ENCODE results near the gene BAZ2B. TPM values are rescaled to one million over a fixed set of nuclear protein-coding genes. Genes with fewer than 3 reads are reported as not detected.

The BAZ2B gene
- total and polyA plus RNA-seq, 2 of the 13 experiments (the other 11 are each of a cell fraction or from before 2014, with no cell fraction given), result 14.0 to 15.1 TPM

GRCh38 chr2:159639712-159640111 lies 23.4 kb upstream of the BAZ2B start (continued):
- TF ChIP-seq SALL2 (CRISPR knock-in tag; IDR thresholded peaks at IDR 0.05) (no peak), ZNF530 (CRISPR knock-in tag; IDR thresholded peaks at IDR 0.05; ENCODE audit: low read depth) (no peak), MBD4 (IDR thresholded peaks at IDR 0.05; ENCODE audit: borderline replicate concordance, low read length) (no peak), KAT7 (CRISPR knock-in tag; IDR thresholded peaks at IDR 0.05; ENCODE audit: borderline replicate concordance) (no peak), ZHX1 (CRISPR knock-in tag; IDR thresholded peaks at IDR 0.05; ENCODE audit: low read depth) (no peak), SRF (IDR thresholded peaks at IDR 0.05; ENCODE audit: low read depth, low read length) (no peak), E2F1 (CRISPR knock-in tag; IDR thresholded peaks at IDR 0.05) (no peak), DRAP1 (CRISPR knock-in tag; IDR thresholded peaks at IDR 0.05) (no peak), MAZ (IDR thresholded peaks at IDR 0.05; ENCODE audit: borderline replicate concordance, low read depth, low read length) (no peak), MAZ (CRISPR knock-in tag; IDR thresholded peaks at IDR 0.05; ENCODE audit: low read depth) (no peak)

- Histone ChIP-seq H3K9ac (ENCODE audit: insufficient read depth, low read depth, low read length) (no peak overlapping the region), H3K36me3 (replicated peaks in 1 of 2; ENCODE audit: control insufficient read depth in 1 of 2, insufficient read depth in 2 of 2, low read length in 2 of 2) (no peaks in the 10 kb centered on the region), H3K27me3 (ENCODE audit: control insufficient read depth in 1 of 2, insufficient read depth in 2 of 2, low read length in 2 of 2) (no peaks in the 10 kb centered on the region), H3K4me1 (ENCODE audit: insufficient read depth, low read length) (no peaks in the 10 kb centered on the region), H4K20me1 (ENCODE audit: insufficient read depth, low read length) (no peaks in the 10 kb centered on the region), H3K4me2 (ENCODE audit: low read depth, low read length) (no peak overlapping the region), H3K79me2 (ENCODE audit: insufficient read depth, low read length) (no peaks in the 10 kb centered on the region), H2AFZ (ENCODE audit: low read length) (no peak overlapping the region), H3K27ac (ENCODE audit: extremely low read length, insufficient read depth, low read length) (no peak overlapping the region), H3K9me3 (ENCODE audit: low read length) (no peaks in the 10 kb centered on the region), H3K4me3 (replicated peaks in 1 of 3; ENCODE audit: insufficient read depth in 1 of 3, low read depth in 2 of 3, low read length in 3 of 3) (no peak overlapping the region)
- intact Hi-C loops (cut with micrococcal nuclease; ENCODE audit: unreplicated experiment), result no loop called here
- FAIRE-seq (no peak), DNase-seq (ENCODE audit: low spot score) (no peak), ATAC-seq (no peak)
- no TSS peak for BruUV-seq (replicated peaks)
- ChIA-PET POLR2A (no interaction called here), CTCF (ENCODE audit: low intra/inter-chr PET ratio, low total read pairs) (no interaction called here)
- 84% methylated on average over 1 of the region's 1 CpG for WGBS (ENCODE audit: low lambda C conversion rate)
- in situ Hi-C loops (cut with HindIII; ENCODE audit: extremely low pct_ligation_motif_present, low pct_unique_long_range_greater_than_20kb), result no loop called here
- TF ChIP-seq YY1 (IDR thresholded peaks at IDR 0.05; ENCODE audit: insufficient read depth, insufficient replicate concordance, low read depth, low read length) (no peak), IRF9 (CRISPR knock-in tag; IDR thresholded peaks at IDR 0.05; ENCODE audit: borderline replicate concordance) (no peak), ZNF644 (CRISPR knock-in tag; IDR thresholded peaks at IDR 0.05; ENCODE audit: low read depth) (no peak), ZFP36L2 (CRISPR knock-in tag; IDR thresholded peaks at IDR 0.05) (no peak), ZBTB14 (CRISPR knock-in tag; IDR thresholded peaks at IDR 0.05) (no peak), ELF3 (CRISPR knock-in tag; IDR thresholded peaks at IDR 0.05) (no peak)
Measured at GRCh38 chr2:159639071-159639470, 22.7 kb upstream of the BAZ2B start.
